HG02798 (cell line): ENCODE data around the gene MRPS2.
"Not testable (repeated sequence)": the region's sequence is repeated elsewhere in the genome, so short reads cannot be mapped to it uniquely, and the experiment has no call there.

Source experiments
- ATAC-seq: cut with Tn5 transposase; IDR thresholded peaks from one replicate; pipeline ENCODE4 v1.9.1; 2021; ENCODE audit warnings: mild to moderate bottlenecking; ENCODE audit not compliant: unreplicated experiment, poor library complexity

MRPS2 gene

GRCh38 chr9:135513351-135513846, 12.9 kb downstream of the MRPS2 start:
- no peak for ATAC-seq

GRCh38 chr9:135513906-135514305, 13.4 kb downstream of the MRPS2 start:
- ATAC-seq = not testable (repeated sequence)

DNA sequence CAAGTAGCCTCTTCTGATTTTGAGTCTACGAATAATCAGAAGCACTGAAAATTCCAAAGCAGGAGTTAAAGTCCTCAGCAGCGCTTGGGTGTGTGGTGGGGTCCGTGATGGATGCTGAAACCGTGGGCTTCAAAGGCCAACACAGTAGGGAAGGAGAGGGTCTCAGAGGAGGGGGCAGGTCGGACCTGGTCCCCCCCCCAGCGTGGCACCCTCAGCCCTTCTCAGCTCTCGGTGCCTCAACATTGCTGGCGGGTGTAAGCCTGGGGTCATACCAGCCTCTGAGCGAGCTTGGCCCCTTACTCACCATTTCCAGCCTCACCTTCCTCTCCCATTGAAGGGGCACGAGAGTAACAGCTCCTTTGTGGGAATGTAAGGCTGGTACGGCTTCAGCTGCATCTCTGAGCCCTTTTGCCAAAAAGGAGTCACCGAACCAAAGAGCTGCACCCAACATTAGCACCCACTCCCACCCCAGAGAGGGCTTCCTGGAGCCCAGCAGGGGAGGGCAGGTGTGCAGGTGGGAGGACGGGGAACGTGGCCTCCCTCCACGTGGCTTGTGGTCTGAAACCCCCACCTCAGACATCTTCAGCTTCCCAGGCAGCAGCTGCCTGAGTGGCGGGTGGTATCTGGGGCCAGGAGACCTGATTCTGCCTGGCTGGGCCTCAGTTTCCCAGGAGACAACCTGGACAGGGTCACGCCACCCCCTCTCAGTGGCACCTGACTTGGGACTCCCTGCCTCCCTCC, 14.0 kb downstream of the MRPS2 start:
- no peak for ATAC-seq

- ATAC-seq = no peak
These were observed 14.8 kb downstream of the MRPS2 start for GRCh38 chr9:135515083-135515951.

DNA sequence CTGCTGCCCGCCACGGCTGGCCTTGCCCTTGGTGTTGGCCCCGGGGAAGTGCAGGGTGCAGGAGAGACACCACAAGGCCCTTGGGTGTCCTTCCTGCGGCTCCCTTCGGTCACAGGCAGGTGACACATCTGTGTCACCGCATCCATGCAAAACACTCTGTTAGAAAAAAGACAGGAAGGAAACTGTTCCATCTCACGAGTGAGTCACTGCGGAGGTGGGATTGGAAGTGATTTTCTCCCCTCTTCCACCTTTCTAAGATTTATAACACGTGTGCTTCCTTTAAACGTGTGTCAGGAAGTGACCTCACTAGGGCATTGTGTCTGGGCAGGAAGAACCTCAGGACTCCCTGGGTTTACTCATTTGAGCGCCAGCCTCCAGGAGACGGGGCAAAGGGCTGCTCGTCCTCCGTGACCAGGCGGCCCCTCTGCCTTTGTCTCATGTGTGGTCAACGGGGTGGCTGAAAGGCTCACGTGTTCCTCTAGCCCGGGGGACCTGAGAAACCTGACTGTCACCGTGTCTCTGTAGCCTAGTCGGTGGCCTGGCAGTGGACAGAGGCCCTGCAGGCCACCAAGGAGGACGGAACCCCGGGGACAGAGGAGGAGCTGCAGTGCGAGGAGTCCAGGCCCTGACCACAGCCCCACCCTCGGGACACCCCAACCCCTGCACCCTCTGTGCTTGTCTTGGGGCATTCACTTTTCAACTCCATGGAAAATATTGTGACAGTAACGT, 15.8 kb downstream of the MRPS2 start:
- no peak for ATAC-seq

DNA sequence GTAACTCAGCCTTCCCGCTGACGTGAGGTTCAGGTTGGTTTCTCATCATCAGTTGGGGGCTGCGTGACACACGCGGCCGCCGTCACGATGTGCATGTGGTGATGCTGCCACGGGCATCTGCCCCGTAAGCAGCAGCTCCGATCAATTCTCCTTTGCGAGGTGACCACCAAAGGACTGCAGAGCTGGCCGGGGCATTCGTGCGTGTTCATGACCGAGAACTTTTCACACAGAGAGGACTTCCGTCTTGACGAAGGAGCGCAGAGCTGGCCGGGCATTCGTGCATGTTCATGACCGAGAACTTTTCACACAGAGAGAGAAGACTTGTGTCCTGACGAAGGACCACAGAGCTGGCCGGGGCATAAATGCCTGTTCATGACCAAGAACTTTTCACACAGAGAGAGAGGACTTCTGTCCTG, 16.9 kb downstream of the MRPS2 start:
- ATAC-seq = no peak

DNA sequence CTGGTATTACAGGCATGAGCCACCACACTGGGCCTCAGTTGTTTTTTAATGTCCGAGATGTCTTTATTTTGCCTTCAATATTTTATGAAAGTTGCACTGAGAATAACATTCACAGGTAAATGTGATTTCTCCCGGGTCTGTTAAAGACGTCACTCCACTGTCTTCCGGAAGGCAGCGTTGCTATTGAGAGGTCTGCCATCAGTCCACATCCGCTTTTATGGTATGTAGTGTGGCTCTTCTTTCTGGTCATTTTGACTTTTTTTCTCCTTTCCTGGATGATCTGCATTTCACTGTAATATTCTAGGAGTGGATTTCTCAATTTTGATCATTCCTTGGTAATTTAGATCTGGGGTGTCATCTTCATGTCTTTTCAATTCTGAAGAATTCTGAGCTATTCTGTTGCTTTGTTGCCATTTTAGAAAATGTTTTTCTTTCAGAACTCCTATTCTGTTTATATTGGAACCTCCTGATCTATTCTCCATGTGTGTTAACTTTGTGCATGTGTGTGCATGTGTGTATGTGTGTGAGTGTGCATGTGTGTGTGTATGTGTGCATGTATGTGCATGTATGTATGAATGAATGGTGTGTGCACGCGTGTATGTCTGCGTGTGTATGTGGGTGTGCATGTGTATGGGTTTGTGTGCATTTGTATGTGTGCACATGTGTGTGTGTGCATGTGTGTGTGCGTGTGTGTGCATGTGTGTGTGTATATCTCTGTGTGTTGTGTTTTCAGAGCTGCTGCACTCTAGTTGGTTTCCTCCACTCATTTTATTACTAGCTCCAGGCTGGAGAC, 18.9 kb downstream of the MRPS2 start:
- no peak for ATAC-seq

DNA sequence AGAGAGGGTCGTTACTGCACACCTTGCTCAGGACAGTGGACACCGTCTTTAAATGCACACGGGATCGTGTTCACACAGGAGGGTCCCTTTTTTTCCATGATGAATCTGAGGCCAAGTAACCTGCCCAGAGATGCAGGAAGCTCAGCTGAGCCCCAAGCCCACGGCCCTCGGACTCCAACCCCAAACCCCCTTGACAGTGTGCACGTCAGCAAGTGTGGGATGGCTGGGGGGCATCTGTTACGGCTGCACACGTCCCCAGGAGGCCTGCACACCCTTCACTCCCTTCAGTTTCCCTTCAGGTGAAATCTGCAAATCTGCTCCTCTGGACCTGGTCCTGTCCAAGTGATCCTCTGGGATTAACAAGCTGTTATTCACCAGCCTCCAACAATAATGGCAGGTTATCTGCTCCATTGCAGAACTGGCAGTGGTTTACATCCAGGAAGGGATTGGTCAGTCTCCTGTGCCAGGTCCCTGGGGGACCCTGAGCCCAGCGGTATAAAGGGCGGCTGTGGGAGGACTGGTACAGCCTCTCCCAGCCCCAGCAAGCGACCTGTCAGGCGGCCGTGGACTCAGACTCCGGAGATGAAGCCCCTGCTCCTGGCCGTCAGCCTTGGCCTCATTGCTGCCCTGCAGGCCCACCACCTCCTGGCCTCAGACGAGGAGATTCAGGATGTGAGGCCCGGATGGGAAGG, 20.6 kb downstream of the MRPS2 start, which contains the start of gene LCN1:
Gene LCN1 (plus strand): TSS at position 525 of the 692 bp plus-strand sequence. CDS start 58 bp downstream, at position 583.
- ATAC-seq = no peak

DNA sequence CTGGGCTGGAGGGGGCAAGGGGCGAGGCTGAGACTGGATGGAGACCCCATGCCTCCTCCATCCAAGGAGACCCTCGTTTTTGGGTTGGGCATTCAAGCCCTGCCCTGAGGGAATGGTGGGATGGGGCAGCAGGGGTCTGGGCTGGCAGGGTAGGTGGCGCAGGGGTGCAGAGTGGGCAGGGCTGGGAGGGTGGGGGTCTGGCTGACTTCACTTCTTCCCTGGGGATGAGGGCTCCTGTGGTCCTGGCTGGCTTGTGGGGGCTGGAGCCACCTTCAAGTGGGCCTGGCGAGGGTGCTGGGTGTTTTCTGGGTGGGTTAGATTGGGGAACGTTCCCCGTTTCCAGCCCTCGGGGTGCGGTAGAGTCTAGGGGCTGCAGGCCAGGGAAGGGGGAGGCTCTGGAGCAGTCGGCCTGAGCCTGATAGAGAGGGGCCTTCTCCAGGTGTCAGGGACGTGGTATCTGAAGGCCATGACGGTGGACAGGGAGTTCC, 21.2 kb downstream of the MRPS2 start:
- ATAC-seq = no peak

DNA sequence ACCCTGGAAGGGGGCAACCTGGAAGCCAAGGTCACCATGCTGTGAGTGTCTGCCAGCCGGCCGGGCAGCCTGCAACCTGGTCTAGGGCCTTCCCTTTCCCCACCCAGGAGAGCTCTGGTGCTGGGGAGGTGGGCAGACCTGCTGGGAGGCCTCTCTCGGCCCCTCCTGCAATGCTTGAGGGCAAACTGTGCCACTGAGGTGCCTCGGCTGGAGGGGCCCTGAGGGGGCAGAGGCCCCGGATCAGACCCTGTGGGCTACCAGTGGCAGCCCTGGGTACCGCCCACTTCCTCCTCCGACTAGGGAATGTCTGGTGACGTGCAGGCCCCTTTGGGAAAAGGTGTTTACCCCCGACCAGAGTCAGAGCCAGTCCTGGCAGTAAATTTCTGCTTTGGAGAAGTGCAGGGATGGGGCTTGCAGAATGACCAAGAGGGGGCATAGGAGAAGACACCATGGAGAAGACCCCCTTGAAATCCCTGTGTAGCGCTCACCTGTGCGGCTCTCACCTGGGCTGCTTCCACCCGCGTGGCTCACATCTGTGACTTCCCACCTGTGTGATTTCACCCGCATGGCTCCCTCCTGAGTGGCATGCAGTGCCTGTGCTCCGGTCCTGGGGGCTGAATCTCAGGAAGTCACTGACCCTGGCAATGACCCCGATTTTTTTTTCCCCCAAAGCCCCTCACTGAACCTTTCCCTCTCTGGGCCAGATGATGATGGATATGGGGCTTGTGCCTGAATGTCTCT, 21.8 kb downstream of the MRPS2 start:
- no peak for ATAC-seq

DNA sequence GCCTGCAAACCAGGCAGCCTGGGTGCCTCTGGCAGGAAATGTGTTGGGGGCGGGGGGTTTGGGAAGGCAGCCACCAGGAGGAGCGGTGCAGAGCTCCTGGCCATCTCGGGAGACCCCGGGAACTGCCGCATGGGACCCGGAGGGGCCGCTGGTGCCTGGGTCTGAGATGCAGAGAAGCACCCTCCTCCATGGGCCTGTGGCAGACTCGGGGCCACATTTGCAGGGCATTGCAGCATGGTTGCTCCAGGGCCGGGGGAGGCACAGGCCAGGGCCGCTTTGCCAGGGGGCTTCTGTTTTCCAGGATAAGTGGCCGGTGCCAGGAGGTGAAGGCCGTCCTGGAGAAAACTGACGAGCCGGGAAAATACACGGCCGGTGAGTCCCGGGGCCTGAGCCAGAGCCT, 22.4 kb downstream of the MRPS2 start:
- ATAC-seq = no peak

GRCh38 chr9:135523521-135524129, 23.1 kb downstream of the MRPS2 start:
- ATAC-seq = no peak

DNA sequence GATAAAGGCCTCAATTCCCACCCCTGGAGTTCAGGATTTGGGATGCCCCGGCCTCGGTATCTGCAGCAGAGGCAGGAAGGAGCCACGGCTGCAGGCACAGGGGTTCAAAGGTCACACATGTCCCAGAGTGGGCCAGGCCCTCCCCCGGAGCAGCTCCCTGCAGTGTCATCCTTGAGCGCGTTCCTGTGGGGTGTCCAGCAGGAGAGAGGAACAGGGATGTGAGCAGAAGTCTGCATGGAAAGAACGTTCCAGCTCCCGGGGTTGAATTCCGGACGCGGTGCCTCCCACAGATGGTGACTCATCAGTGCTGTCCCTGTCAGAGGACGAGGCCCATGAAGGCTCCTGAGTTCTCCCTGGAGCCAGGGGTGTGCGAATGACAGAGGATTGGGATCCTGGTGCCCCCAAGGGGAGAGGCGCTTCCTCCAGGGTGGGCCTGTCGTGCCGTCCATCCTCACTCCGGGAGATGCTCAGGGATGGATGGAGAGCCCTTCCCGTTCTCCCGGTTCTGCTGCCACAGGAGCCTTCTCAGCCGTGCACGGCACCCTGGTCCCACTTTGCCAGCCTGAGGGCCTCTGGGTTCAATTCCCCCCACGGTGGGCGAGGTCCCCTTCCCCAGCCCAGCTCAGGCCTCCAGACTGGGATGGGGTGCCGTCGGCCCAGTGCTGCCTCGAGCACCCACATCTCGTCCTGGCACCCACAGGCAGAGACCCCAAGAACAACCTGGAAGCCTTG, 23.8 kb downstream of the MRPS2 start:
- no peak for ATAC-seq

- ATAC-seq = no peak
These were observed 25.0 kb downstream of the MRPS2 start for GRCh38 chr9:135525241-135526088.

DNA sequence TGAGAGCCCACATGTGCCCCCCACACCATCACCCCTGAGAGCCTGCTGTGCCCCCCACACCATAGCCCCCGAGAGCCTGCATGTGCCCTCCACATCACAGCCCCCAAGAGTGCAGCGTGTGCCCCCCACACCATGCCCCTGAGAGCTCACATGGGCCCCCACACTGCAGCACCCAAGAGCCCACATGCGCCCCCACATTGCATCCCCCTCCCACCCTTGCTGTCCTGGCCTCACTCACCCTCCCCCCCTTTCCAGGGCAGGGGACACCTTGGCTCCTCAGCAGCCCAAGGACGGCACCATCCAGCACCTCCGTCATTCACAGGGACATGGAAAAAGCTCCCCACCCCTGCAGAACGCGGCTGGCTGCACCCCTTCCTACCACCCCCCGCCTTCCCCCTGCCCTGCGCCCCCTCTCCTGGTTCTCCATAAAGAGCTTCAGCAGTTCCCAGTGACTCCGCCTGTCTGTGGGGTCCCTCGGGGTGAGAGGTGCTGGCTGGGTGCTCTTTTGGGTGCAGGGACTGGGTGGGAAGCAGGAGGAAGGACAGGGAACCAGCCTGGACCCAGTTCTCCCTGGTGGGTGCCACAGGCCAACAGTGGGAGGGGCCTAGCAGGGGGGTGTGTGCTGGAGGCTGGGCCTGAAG, 25.7 kb downstream of the MRPS2 start:
- ATAC-seq = no peak
